PFSK-1 (cell line): ENCODE measurements around the gene COL18A1.

Experiments
- FOXP2 ChIP-seq: optimal IDR thresholded peaks from 2 replicates; pipeline ENCODE3; 2011; ENCODE audit warnings: borderline replicate concordance, control low read depth, inconsistent platforms; ENCODE audit not compliant: insufficient read depth; ENCODE audit errors: extremely low read length, extremely low read depth
- POLR2AphosphoS5 ChIP-seq: IDR thresholded peaks from 2 replicates; pipeline ENCODE4 v1.6.1; 2012; ENCODE audit warnings: low read depth, mild to moderate bottlenecking, control low read depth, low read length, moderate library complexity
- SIN3A ChIP-seq: IDR thresholded peaks from 2 replicates; pipeline ENCODE4 v1.6.1; 2012; ENCODE audit warnings: mild to moderate bottlenecking, low read length, moderate library complexity, borderline replicate concordance; ENCODE audit not compliant: insufficient read depth
- TAF1 ChIP-seq: IDR thresholded peaks from 2 replicates; pipeline ENCODE4 v1.6.1; 2012; ENCODE audit warnings: low read length, control low read depth, borderline replicate concordance; ENCODE audit not compliant: insufficient read depth
- TF ChIP-seq, protein P1 (sequence below), 2 experiments: IDR thresholded peaks; 2 replicates each; pipeline versions ENCODE4 v1.6.1 to v1.8.0; 2011 to 2012; ENCODE audit warnings: low read depth in 2 of 2, low read length in 2 of 2, control low read depth in 1 of 2, inconsistent platforms in 1 of 2, mild to moderate bottlenecking in 1 of 2, moderate library complexity in 1 of 2; ENCODE audit not compliant: insufficient read depth in 1 of 2

The COL18A1 gene

DNA sequence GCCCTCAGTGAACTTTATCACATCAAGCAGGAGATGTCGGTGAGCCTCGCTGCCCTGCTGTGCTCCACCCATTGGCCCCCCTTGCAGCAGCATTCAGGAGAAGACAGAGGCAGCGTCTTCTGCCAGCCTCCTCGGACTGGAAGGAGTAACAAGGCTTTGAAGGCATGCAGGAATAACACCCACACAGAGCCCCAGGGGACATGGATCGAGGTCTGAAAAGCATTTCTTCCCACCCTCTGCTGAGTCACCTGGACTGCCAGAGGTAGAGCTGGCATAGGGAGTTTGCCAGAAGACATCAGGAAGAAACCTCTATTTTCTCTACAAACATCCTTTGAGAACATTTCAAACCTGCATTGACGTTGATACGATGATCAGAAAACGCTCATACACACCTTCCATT lies 42.9 kb downstream of the COL18A1 start:
- no peak for TF ChIP-seq POLR2AphosphoS5
- no peak for TF ChIP-seq TAF1
- TF ChIP-seq FOXP2: no peak
- TF ChIP-seq, protein P1, sequence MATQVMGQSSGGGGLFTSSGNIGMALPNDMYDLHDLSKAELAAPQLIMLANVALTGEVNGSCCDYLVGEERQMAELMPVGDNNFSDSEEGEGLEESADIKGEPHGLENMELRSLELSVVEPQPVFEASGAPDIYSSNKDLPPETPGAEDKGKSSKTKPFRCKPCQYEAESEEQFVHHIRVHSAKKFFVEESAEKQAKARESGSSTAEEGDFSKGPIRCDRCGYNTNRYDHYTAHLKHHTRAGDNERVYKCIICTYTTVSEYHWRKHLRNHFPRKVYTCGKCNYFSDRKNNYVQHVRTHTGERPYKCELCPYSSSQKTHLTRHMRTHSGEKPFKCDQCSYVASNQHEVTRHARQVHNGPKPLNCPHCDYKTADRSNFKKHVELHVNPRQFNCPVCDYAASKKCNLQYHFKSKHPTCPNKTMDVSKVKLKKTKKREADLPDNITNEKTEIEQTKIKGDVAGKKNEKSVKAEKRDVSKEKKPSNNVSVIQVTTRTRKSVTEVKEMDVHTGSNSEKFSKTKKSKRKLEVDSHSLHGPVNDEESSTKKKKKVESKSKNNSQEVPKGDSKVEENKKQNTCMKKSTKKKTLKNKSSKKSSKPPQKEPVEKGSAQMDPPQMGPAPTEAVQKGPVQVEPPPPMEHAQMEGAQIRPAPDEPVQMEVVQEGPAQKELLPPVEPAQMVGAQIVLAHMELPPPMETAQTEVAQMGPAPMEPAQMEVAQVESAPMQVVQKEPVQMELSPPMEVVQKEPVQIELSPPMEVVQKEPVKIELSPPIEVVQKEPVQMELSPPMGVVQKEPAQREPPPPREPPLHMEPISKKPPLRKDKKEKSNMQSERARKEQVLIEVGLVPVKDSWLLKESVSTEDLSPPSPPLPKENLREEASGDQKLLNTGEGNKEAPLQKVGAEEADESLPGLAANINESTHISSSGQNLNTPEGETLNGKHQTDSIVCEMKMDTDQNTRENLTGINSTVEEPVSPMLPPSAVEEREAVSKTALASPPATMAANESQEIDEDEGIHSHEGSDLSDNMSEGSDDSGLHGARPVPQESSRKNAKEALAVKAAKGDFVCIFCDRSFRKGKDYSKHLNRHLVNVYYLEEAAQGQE (IDR thresholded peaks at IDR 0.05; ENCODE audit: insufficient read depth in 1 of 2, low read depth in 2 of 2, low read length in 2 of 2): no peak
- TF ChIP-seq SIN3A: no peak

- TF ChIP-seq FOXP2: no peak
- TF ChIP-seq POLR2AphosphoS5: no peak
- no peak for TF ChIP-seq SIN3A
- TF ChIP-seq, protein P1 (IDR thresholded peaks at IDR 0.05; ENCODE audit: insufficient read depth in 1 of 2, low read depth in 2 of 2, low read length in 2 of 2): no peak
- TF ChIP-seq TAF1: no peak
Observed at GRCh38 chr21:45448283-45448809, 43.4 kb downstream of the COL18A1 start.

- no peak for TF ChIP-seq POLR2AphosphoS5
- TF ChIP-seq SIN3A: no peak
- TF ChIP-seq FOXP2: no peak
- no peak for TF ChIP-seq TAF1
- TF ChIP-seq, protein P1 (IDR thresholded peaks at IDR 0.05; ENCODE audit: insufficient read depth in 1 of 2, low read depth in 2 of 2, low read length in 2 of 2): no peak
Observed at GRCh38 chr21:45448810-45449657, 44.1 kb downstream of the COL18A1 start.

- TF ChIP-seq TAF1 (no peak), SIN3A (no peak), FOXP2 (no peak), POLR2AphosphoS5 (no peak)
- TF ChIP-seq, protein P1 (IDR thresholded peaks at IDR 0.05; ENCODE audit: insufficient read depth in 1 of 2, low read depth in 2 of 2, low read length in 2 of 2): no peak
Observed at GRCh38 chr21:45449658-45450422, 44.9 kb downstream of the COL18A1 start.
